Right lobe of liver (tissue), 4 donors: ENCODE results near the gene WSB1.

ENCODE experiments used
- CTCF ChIP-seq, 4 donors: fragments of 200-600 bp in 3 of 4; fragments of 450-650 bp in 1 of 4; IDR thresholded peaks; one replicate each; pipeline versions ENCODE4 v1.5.1 to v1.8.0; 2016 to 2022; ENCODE audit warnings: antibody characterized with exemption in 4 of 4, mild to moderate bottlenecking in 2 of 4
- POLR2A ChIP-seq: fragments of 450-650 bp; IDR thresholded peaks from one replicate; pipeline ENCODE4 v1.6.1; 2017; ENCODE audit warnings: antibody characterized with exemption, mild to moderate bottlenecking
- donor health status: DM: no; HTN: no; CAD: no.
- donor health status: DM: no; HTN: no; CAD: no.
- donor health status: DM: no; HTN: yes; CAD: no.

GRCh38 chr17:27327397-27327796 lies 33.5 kb downstream of the WSB1 start:
- TF ChIP-seq POLR2A (no peak), CTCF (IDR thresholded peaks at IDR 0.05) (no peak)
